Activated CD8-positive, alpha-beta memory T cell treated with anti-CD3 and anti-CD28 coated beads, Interleukin-2, amount 50 U/mL, for 1 hour (primary cell): ENCODE results near the gene ADGRG1.
"Not testable (repeated sequence)": the region's sequence is repeated elsewhere in the genome, so short reads cannot be mapped to it uniquely, and the experiment has no call there.

Source experiments
- DNase-seq: peaks from one replicate; pipeline ENCODE4 v3.0.0-alpha.2; 2020; ENCODE audit errors: extremely low read depth

Gene ADGRG1

DNA sequence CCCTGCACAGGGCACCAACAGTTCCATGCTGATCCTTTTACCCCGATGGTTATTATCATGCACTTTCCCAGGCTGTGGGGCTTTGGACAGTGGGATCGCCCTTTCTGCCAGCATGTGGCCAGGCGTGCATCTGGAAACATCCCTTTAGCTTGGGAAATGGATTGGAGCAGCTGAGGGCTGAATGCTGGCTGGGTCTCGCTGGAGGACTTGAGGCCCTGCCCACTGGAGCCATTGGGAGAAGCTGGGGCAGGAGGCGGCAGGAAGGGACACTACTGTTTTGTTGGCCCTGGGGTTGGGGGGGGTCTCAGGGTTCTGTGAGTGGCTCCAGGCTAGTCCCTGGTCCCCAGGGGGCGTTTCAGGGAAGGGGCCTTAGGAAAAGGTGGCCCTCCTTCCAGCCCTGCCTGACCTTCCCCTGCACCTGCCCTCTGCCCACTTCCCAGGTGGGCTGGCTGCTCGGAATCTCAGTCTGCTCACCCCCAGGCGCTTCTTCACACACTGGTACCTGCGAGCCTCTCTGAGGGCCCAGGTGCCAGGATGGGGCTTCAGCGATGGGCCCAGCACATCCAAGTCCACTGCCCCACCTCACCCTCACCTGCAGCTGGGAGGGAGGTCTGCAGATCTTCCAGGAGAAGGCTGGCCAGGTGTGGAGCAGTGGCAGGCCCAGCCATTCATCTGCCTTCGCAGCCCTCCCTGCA, 38.1 kb downstream of the ADGRG1 start:
- DNase-seq = no peak

DNA sequence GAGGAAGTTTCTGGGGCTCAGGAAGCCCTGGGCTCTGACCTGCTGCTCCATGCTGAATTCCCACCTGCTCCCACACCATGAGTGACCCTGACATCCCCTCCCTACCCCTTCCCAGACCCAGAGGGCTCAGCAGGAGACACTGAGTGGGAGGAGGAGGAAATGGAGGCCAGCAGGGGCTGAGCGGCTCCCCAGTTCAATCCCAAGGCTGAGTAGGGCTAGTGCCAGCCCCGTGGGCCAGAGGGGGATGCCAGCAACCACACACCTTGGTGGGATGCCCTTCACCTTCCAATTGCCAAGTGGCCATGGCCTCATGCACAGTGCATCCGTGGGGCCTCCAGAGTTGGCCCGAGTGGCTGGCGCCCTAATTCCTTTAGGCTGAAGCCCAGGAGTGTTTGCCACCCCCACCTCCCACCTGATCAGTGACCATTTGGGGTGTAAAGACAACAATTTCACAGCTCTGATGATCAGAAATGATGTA, 38.7 kb downstream of the ADGRG1 start:
- DNase-seq = no peak

DNA sequence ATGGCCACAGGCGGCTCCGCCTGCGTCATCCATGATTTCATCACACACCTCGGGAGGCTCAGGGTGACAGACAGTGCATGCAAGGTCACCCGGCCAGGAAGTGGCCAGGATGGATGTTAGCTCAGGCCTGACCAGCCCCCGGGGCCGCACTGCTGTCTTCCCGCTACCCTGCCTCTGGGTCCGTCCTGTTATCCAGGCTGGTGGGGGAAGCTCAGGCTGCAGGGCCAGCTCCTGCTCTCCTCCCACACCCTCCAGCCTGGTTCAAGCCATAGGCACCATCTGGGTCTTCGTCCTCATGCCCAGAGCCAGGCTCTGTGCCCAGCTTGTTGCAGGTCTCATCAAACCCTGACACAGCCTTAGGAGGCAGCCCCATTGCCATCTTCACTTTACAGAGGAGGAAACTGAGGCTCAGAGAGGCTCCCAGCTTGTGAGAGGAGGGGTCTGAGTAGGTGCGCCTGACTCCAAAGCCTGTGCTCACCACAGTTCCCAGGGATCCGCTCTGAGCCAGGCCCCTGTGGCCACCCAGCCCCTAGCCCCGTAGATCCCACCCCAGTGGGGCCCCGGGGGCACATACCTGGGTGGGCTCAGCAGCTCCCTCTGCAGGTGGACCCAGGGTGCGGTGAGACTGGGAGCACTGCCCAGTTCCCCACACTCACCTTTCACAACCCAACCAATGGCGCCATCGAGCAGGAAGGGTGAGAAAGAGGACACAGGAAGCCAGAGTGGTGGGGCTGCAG, 39.3 kb downstream of the ADGRG1 start:
- no peak for DNase-seq

DNA sequence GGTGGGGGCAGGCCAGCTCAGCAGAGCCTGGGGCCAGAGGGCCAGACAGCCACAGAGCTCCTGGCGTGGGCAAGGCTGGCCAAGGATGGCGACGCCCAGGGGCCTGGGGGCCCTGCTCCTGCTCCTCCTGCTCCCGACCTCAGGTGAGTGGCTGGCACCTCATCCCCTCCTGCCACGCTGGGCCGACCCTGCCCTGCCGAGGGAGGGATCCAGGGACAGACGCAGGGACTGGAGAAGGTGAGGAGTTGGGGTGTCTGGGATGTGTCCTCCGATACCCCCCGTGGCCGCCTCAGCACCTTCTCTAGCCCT, 39.8 kb downstream of the ADGRG1 start, which contains the start of gene ADGRG3:
ADGRG3 (plus strand) TSS at position 44 of the 309 bp plus-strand sequence; CDS start at position 86, 42 bp downstream.
- DNase-seq = no peak

DNA sequence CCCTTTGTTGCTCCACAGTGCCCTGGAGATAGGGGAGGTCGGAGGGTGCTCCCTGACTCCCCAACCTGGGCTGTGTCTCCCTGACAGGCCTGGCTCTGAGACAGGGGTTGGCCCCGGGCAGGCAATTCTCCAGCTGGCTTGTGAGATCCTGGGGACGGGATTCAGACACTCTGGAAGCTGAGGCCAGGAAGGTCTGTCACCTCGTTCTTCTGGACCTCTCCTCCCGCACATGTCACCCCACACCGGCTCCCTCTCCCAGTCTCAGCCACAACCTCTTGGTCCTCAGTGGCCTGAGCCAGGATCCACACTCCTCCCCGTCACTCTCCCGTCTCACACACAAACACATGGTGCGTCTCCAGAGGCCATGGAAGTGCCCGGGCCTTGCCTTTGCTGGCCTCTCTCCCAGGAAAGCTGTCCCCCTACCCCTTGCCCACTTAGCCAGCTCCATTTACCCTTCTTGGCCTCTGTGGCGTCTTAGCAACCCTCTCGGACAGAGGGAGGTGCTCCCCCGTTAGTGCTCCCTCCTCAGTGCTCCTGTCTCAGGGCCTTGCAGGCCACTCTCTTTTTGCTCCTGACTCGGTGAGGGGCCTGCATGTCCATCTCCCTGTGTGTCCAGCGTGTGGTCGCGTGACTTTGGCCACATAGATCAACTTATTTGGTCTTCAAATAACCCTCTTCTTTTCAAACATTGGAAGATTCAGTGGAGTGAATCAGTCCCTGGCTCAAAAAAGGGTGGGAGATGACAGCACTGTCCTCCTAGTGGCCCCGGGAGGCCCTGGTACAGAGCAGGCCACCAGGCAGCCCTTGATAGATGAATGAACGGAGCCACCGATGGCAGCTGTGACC, 40.4 kb downstream of the ADGRG1 start:
- DNase-seq = no peak

DNA sequence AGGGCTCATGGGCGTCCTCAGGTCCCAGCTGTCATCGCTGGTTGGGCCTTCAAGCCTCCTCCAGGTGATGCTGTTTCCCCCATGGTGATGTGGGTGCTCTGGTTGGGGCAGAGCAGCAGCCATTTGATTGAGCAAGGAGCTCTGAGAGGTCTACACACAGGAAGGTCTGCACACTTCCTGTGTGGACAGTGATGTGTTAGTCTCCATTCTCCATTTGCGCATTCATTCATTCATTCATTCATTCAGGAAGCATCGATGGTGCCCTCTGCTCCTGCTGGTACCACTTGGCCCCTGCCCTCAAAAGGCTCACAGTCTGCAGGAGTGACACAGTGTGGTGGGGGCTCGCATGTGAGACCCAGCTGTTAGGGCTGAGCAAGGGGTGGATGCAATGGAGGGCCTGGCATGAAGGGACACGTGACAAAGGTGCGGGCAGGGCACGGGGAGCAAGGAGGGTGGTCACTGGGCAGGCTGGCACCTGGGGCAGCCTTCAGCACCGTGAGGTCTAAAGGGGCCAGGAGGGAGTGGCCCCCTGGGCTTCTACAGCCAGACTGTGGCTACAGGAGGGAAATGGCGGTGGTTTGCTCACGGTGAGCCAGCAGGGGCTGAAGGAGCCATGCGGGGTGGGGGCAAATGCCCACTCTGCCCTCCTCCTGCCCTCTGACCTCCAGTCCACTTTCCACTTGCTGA, 41.2 kb downstream of the ADGRG1 start:
- no peak for DNase-seq

DNA sequence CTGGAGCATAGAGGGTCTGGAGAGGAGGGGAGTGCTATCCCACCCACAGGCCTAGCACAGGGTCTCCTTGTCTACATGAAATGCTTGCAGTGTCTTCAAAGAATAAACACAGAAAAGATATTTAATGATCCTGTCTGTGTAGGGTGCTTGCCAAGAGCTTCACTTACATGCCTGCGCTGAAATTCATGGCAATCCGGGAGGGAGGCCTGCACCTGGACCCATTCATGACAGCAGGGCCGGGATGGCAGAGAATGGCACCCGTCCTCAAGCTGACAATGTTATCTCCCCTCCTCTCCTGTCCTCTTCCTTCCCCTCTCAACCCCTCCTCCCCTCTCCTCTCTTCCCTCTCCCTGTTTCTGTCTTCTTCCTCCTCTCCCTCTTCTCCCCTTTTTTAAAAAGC, 41.8 kb downstream of the ADGRG1 start:
- DNase-seq = no peak

DNA sequence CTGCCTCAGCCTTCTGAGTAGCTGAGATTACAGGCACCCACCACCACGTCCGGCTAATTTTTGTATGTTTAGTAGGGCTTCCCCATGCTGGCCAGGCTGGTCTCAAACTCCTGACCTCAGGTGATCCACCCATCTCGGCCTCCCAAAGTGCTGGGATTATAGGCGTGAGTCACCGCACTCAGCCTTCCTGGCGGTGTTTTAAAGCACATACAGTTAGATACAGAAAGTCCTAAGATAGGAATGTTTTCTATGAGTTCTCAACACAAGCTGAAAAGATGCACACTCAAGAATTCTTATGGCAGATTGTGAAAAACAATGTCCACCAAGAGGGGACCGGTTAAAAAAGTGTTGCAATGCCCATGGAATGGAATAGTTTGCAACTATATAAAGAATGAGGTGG, 43.0 kb downstream of the ADGRG1 start:
- not testable (repeated sequence) for DNase-seq

DNA sequence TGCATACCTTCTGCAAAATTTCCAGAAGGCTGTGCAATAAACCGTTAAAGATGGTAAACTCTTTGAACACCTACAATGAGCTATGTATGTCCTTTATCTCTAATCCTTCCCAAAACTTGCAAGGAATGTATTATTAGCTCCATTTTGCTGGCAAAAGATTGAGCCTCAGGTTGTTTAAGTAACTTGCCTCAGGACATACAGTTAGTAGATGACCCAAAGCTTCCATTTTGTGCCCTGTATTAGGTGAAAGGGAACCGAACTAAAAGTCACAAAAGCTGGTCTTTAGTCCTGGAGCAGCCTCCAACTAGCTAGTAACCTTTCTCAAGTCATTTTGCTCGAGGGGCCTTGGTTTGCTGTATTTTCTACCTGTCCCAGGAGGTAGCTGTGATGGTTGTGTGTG, 44.0 kb downstream of the ADGRG1 start:
- no peak for DNase-seq

DNA sequence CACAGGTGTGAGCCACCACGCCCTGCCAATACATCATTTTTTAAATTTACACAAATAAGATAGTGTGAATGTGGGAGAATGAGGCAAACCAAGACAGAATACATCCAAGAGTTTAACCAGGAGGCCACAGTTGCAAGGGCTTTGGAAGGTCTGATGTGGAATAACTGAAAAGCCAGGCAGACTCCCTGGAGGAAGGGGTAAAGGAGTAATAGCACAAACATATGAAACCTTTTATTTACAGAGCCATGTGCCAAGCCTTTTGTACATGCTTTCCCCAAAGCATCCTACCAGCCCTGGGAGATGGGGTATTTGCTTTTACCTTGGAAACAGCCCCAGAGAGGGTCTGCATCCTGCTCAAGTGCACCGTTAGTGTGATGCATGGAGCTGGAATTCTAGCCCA, 44.4 kb downstream of the ADGRG1 start:
- DNase-seq = no peak

DNA sequence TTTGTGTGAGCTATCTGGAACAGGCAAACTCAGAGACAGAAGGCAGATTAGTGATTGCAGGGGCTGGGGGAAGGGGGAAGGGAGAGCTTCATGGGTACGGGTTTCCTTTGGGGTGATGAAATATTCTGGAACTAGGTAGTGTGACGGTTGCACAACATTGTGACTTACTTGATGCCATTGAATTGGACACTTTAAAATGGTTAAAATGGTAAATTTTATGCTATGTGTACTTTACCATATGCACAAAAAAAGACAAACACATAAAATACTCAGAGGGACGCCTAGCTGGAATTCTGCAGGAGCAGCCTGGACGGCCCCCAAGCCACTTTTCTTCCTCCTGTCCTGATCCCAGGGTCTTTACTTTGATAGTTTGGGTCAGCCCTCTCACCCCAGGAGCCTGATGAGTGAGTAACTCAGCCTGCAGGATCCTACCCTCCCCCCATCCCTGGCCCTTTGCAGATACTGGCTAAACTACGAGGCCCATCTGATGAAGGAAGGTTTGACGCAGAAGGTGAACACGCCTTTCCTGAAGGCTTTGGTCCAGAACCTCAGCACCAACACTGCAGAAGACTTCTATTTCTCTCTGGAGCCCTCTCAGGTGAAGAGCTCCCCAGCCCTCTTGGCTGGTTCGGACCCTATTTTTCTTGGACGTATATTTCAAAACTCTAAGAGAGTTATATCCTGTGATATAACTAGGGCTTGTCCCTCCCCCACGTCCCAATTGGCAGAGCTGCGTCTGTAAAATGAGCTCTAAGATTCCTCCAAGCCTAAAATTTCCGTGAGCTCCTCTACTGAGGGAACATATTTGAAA, 47.5 kb downstream of the ADGRG1 start:
- DNase-seq = no peak

DNA sequence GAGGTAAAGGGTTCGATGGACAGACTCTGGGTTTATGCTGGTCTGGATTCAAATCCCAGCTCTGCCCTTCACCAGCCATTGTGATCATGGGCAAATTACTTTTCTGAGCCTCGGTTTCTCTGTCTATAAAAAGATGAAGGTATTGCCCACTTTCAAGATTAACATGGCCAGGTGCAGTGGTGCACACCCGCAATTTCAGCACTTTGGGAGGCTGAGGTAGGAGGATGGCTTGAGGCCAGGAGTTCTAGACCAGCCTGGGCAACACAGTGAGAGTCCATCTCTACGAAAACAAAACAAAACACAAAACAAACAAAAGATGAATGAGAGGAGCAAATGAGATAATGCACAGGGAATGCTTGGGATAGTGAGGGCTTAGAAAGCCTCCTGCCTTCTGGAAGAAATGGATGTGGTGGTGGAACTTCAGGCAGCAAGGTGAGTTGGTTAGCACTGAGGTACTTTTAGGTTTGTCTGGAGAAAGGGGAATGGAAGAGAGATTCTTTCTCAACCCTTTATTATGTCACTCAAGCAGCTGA, 48.2 kb downstream of the ADGRG1 start:
- no peak for DNase-seq

DNA sequence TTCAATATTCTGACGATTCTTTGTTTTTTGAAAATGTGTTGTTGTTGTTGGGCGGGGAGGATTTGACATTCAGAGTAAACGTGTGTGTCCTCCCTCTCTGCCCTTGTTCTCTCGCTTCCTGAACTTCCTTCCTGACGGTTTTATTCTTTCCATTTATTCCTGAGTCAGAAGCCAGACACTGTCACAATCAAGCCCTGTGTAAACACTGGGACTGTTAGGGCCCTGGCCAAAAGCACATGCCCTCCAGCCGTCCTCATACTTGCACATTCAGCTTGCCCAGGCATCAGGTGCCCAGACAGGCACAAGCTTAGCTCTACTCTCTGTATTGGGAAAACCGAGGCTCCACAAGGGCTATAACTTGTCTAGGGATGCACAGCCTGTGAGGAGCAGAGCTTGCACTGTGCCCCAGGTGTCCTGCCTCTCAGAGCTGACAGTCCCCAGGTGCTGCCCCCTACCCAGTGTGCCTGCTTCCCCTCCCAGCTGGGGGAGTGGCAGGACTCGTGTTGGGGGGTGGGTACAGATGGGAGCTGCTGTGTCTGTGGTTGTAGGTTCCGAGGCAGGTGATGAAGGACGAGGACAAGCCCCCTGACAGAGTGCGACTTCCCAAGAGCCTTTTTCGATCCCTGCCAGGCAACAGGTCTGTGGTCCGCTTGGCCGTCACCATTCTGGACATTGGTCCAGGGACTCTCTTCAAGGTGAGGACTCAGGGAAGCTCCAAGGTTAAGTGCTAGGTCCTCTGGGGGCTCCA, 49.4 kb downstream of the ADGRG1 start:
- DNase-seq = no peak

DNA sequence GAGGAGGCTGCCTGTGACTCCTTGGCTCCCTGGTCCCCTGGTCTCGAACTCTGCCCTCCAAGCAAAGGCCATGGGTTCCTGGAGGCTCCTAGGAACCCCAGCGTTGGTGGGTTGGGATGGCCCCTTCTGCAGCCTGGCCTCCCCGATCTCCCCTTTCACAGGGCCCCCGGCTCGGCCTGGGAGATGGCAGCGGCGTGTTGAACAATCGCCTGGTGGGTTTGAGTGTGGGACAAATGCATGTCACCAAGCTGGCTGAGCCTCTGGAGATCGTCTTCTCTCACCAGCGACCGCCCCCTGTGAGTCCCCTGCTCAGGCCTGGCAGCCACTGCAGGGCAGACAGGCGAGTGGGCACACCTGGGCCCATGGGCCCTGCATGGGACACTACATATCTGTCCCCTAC, 50.6 kb downstream of the ADGRG1 start:
- DNase-seq = no peak

DNA sequence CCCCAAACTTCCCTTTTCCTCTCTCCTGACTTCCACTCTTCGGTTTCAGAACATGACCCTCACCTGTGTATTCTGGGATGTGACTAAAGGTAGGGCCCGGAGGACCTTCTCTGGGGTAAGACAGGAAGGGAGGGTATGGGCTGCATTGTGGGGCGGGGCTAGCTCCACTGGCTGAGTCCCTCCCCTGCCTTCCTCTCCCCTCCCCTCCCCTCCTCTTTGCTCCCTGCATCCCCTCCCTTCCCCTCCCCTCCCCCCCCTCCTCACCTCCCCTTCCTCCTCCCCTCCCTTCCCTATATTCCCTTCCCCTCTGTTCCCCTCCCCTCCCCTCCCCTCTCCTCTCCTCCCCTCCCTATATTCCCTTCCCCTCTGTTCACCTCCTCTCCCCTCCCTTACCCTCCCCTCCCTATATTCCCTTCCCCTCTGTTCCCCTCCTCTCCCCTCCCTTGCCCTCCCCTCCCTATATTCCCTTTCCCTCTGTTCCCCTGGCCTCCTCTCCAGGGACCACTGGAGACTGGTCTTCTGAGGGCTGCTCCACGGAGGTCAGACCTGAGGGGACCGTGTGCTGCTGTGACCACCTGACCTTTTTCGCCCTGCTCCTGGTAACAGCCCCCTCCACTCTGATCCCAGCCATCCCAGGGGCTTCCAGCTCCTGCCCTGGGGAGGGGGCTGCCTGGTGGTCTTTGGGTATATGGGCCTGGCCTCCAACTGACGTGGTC, 51.5 kb downstream of the ADGRG1 start:
- no peak for DNase-seq

DNA sequence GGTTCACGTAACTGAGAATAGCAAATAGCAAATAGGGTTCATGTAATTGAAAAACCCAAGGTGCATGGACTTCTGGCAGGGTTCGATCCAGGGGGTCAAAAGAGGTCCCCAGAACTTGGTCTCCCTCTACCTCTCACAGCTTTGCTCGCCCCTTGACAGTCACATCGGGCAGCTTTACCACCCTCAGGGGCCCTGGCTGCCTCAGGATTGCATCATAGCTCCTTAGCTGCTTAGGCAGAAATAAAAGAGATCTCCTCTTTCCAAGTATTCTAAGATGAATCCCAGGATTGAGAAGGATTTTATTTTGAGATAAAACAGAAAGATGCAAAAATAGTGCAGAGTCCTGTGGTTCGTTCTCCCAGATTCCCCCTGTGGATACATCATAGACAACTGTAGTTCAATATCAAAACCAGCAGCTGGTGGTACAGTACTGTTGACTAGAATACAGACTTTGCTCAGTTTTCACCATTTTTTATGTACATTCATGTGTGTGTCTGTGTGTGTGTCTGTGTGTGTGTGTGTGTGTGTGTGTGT, 52.5 kb downstream of the ADGRG1 start:
- DNase-seq = no peak

DNA sequence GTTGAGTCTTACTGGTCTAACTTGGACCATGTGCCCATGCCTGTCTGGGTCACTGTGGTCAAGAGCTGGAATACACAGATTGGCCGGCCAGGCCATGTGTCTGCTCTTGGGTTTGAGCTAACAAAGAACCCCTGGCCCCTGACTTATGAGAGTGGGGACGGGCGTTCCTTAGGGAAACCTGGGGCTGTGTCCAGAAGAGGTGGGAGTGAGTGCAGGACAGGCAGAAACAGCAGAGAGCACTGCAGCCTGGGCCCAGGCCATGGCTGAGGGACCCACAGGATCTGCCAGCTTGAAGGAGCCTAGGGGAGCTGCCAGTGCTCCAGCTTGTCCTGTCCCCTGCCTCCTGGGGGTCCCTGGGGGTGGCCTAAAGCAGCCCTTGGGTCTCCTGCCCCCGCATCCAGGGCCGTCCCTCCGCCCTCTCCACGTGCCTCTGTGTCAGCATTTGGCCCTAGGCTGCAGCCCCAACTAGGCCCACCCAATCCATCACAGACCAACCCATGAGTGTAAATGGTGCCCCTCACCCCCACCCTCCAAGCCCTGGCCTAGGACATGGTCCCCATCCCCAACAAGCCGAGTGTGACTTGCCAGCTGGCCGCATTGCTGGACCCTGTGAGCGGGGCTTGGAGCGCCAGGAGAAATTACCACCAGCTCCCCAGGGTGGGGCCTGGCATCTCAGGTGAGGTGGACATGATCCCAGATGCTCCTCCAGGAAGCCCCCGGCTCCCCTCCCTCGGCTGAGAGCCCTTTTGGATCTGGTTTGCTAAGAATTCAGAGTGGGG, 53.7 kb downstream of the ADGRG1 start:
- no peak for DNase-seq
